B cell (primary cell): Measurements from ENCODE around the gene SYNJ1. TPM values are rescaled to one million over a fixed set of nuclear protein-coding genes. Genes with fewer than 3 reads are reported as not detected.

Experiments
- ATAC-seq: fragments of 200-7000 bp; cut with Tn5 transposase; one replicate; pipeline ENCODE4 v1.10.0; 2021; ENCODE audit warnings: low read depth, mild to moderate bottlenecking, moderate number of reproducible peaks, moderate library complexity
- CTCF ChIA-PET: fragments of 350-600 bp; sonication (Branson Sonifier 250); formaldehyde crosslinking; loops from one replicate; lab custom pipeline; 2021; ENCODE audit warnings: antibody characterized with exemption, inconsistent platforms; lab: Charles Lee
- POLR2A ChIA-PET: fragments of 350-600 bp; sonication (Branson Sonifier 250); formaldehyde crosslinking; loops from one replicate; lab custom pipeline; 2021; ENCODE audit warnings: antibody characterized with exemption; lab: Charles Lee
- DNase-seq: peaks from one replicate; pipeline ENCODE4 v3.0.0; 2013
- H2AFZ ChIP-seq: 2 replicates; pipeline ENCODE4 v1.6.1; 2012; ENCODE audit warnings: mild to moderate bottlenecking, low read depth, low read length; ENCODE audit not compliant: insufficient read depth, poor library complexity, severe bottlenecking
- H3K27ac ChIP-seq, 2 donors: 1 replicate in 1 of 2; 2 replicates in 1 of 2; pipeline ENCODE4 v1.5.1; 2012 to 2013; ENCODE audit warnings: low read length in 2 of 2, mild to moderate bottlenecking in 2 of 2, moderate library complexity in 1 of 2
- H3K27me3 ChIP-seq, 4 experiments: fragments of 200-600 bp in 1 of 4; sonication (generic) in 1 of 4; replicated peaks in 1 of 4; 1 replicate in 2 of 4; 2 replicates in 2 of 4; pipeline versions ENCODE4 v1.6.1 to v1.7.0; 2013 to 2016; ENCODE audit warnings: low read length in 3 of 4, mild to moderate bottlenecking in 2 of 4, mixed read lengths in 1 of 4, moderate library complexity in 1 of 4; ENCODE audit not compliant: insufficient read depth in 4 of 4, control insufficient read depth in 3 of 4; ENCODE audit errors: control extremely low read depth in 1 of 4
- H3K36me3 ChIP-seq, 2 experiments: replicated peaks in 1 of 2; 1 replicate in 1 of 2; 2 replicates in 1 of 2; pipeline versions ENCODE4 v1.6.1 to v1.7.1; 2013; ENCODE audit warnings: low read length in 1 of 2; ENCODE audit not compliant: insufficient read depth in 2 of 2, control insufficient read depth in 1 of 2; ENCODE audit errors: control extremely low read depth in 1 of 2, extremely low read depth in 1 of 2
- H3K4me1 ChIP-seq, 2 donors: fragments of 200-600 bp in 1 of 2; sonication (generic) in 1 of 2; 1 replicate in 1 of 2; 2 replicates in 1 of 2; pipeline versions ENCODE4 v1.5.1 to v1.6.1; 2013 to 2017; ENCODE audit warnings: low read length in 2 of 2; ENCODE audit not compliant: control insufficient read depth in 2 of 2, insufficient read depth in 2 of 2
- H3K4me2 ChIP-seq: replicated peaks from 2 replicates; pipeline ENCODE3; 2012; ENCODE audit warnings: mild to moderate bottlenecking, low read depth, low read length; ENCODE audit not compliant: poor library complexity, severe bottlenecking
- H3K4me3 ChIP-seq, 5 experiments: fragments of 200-600 bp in 1 of 5; sonication (generic) in 1 of 5; 1 replicate in 3 of 5; 2 replicates in 2 of 5; pipeline versions ENCODE4 v1.5.1 to v1.7.0; 2011 to 2016; ENCODE audit warnings: low read length in 4 of 5, mild to moderate bottlenecking in 4 of 5, low read depth in 2 of 5, control low read depth in 1 of 5, moderate library complexity in 1 of 5; ENCODE audit not compliant: insufficient read depth in 1 of 5; ENCODE audit errors: control extremely low read depth in 1 of 5, extremely low read depth in 1 of 5
- H3K79me2 ChIP-seq: fragments of 200-600 bp; sonication (generic); one replicate; pipeline ENCODE4 v1.6.0; 2016; ENCODE audit warnings: low read length; ENCODE audit not compliant: control insufficient read depth, insufficient read depth
- H3K9ac ChIP-seq: fragments of 200-600 bp; sonication (generic); 2 replicates; pipeline ENCODE4 v1.6.1; 2017; ENCODE audit warnings: mild to moderate bottlenecking, low read length, moderate library complexity
- H3K9me3 ChIP-seq, 3 donors: one replicate each; pipeline versions ENCODE4 v1.6.1 to v1.7.1; 2013; ENCODE audit warnings: low read length in 2 of 3; ENCODE audit not compliant: control insufficient read depth in 2 of 3, insufficient read depth in 1 of 3; ENCODE audit errors: control extremely low read depth in 1 of 3
- H4K20me1 ChIP-seq: 2 replicates; pipeline ENCODE4 v1.6.0; 2012; ENCODE audit warnings: mild to moderate bottlenecking, low read length; ENCODE audit not compliant: insufficient read depth, control insufficient read depth, poor library complexity, severe bottlenecking
- H3K27ac Mint-ChIP-seq: one replicate; pipeline ENCODE4 v1.8.0; 2021; ENCODE audit warnings: mixed read lengths
- H3K27me3 Mint-ChIP-seq: one replicate; pipeline ENCODE4 v1.8.0; 2021; ENCODE audit warnings: mixed read lengths
- H3K4me1 Mint-ChIP-seq: one replicate; pipeline ENCODE4 v1.8.0; 2021; ENCODE audit warnings: mixed read lengths
- H3K4me3 Mint-ChIP-seq: one replicate; pipeline ENCODE4 v1.8.0; 2021; ENCODE audit warnings: mixed read lengths
- H3K9me3 Mint-ChIP-seq: one replicate; pipeline ENCODE4 v1.8.0; 2022; ENCODE audit warnings: mixed read lengths; ENCODE audit not compliant: insufficient read depth
- EZH2 ChIP-seq: IDR thresholded peaks from 2 replicates; pipeline ENCODE4 v1.6.1; 2012; ENCODE audit warnings: borderline replicate concordance, low read depth, mild to moderate bottlenecking, moderate library complexity, low read length; ENCODE audit not compliant: insufficient read depth, poor library complexity, severe bottlenecking
- WGBS: methylation state at CpG from one replicate; pipeline ENCODE4 v1.1.5; 2013; ENCODE audit warnings: missing lambda C conversion rate; ENCODE audit not compliant: insufficient coverage; 5-methylcytosine and 5-hydroxymethylcytosine counted together
- intact Hi-C: fragments of 100-400 bp; cut with micrococcal nuclease; formaldehyde crosslinking; loops from one replicate; pipeline ENCODE4 v1.10.0; 2022
- polyA plus RNA-seq: library from polyadenylated mRNA; depleted of rRNA; stranded (reverse); fragments of >200 nt; gene quantifications from 2 replicates; pipeline ENCODE4 v1.2.3, GENCODE V29; 2012
- total RNA-seq, 2 donors: library from RNA; stranded (reverse); fragments of 120-200 nt in 1 of 2; gene quantifications; 1 replicate in 1 of 2; 2 replicates in 1 of 2; pipeline versions ENCODE4 v1.2.3 to v1.2.4, GENCODE V29; 2013 to 2022
- TF ChIP-seq, protein P1 (sequence below): fragments of 200-600 bp; IDR thresholded peaks from one replicate; pipeline ENCODE4 v1.8.0; 2022; ENCODE audit warnings: antibody characterized with exemption, mild to moderate bottlenecking

Gene SYNJ1
- total and polyA plus RNA-seq, 2 donors (not counting 1 experiment from before 2014, with no cell fraction given), result 2.2 to 9.4 TPM

- intact Hi-C loops, result loop anchor here (1.0 to 10.0 kb wide), 5 partner anchors 159 to 1114 kb away; partner anchors contain the start of genes CFAP298, IFNAR1, SCAF4 and SOD1
- Histone ChIP-seq H3K9me3 (peaks cover 0 to 6% (median 0%) of the 10 kb centered on the region in 3 donors), H3K27ac (peak overlapping the region; percentile 48 to 77), H3K4me3 (peak overlapping the region; percentile 65 to 84 (median 78)), H4K20me1 (peaks cover 35% of the 10 kb centered on the region), H2AFZ (peak overlapping the region; percentile 78), H3K4me2 (peak overlapping the region; percentile 88), H3K36me3 (peaks cover 0 to 8% of the 10 kb centered on the region in 2 experiments), H3K79me2 (peaks cover 57% of the 10 kb centered on the region), H3K27me3 (no peaks in the 10 kb centered on the region), H3K9ac (peak overlapping the region; percentile 75), H3K4me1 (peaks cover 12 to 19% of the 10 kb centered on the region in 2 donors)
- no peak for DNase-seq
- peak; percentile 40 for ATAC-seq
- WGBS, result under 1% methylated on average over 56 of the region's 56 CpGs
- Mint-ChIP-seq H3K27me3 (no peaks in the 10 kb centered on the region), H3K4me1 (peaks cover 50% of the 10 kb centered on the region), H3K4me3 (peak overlapping the region; percentile 96), H3K9me3 (no peaks in the 10 kb centered on the region), H3K27ac (peak overlapping the region; percentile 93)
- ChIA-PET CTCF (interaction anchor here (0.6 to 3.1 kb wide), 14 partner anchors 15 to 709 kb away, joined by 3 to 17 read pairs (median 4); partner anchors contain the start of genes CFAP298, SYNJ1 and TMEM50B), POLR2A (interaction anchor here (0.6 to 2.2 kb wide), 6 partner anchors 9 to 1037 kb away, joined by 3 to 25 read pairs (median 5); partner anchors contain the start of genes SYNJ1 and TMEM50B)
- TF ChIP-seq, protein P1, sequence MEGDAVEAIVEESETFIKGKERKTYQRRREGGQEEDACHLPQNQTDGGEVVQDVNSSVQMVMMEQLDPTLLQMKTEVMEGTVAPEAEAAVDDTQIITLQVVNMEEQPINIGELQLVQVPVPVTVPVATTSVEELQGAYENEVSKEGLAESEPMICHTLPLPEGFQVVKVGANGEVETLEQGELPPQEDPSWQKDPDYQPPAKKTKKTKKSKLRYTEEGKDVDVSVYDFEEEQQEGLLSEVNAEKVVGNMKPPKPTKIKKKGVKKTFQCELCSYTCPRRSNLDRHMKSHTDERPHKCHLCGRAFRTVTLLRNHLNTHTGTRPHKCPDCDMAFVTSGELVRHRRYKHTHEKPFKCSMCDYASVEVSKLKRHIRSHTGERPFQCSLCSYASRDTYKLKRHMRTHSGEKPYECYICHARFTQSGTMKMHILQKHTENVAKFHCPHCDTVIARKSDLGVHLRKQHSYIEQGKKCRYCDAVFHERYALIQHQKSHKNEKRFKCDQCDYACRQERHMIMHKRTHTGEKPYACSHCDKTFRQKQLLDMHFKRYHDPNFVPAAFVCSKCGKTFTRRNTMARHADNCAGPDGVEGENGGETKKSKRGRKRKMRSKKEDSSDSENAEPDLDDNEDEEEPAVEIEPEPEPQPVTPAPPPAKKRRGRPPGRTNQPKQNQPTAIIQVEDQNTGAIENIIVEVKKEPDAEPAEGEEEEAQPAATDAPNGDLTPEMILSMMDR, result no peak
- TF ChIP-seq EZH2, result no peak
Measured at GRCh38 chr21:32770871-32771523, 43.2 kb upstream of the SYNJ1 start.

DNA sequence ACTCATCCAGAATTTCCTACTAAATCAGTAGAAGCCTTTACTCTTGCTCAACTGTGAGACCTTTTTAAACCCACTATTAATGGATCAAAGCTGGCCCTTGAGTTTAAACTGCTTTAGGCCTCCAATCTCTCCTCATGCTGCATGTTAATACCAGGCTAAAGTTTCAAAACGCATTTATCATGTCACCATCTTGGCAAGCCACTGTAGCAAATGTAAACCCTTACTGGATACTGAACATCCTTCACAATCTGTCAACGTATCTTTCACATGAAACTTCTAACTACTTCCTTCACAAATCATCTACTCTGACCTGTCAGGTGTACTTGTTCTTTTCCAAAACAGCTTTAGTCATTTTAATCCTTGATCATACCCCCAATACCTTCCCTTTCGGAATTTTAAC, 40.7 kb upstream of the SYNJ1 start:
- WGBS, result 89% methylated on average over 3 of the region's 3 CpGs

More for the DNA sequence above, 40.7 kb upstream of the SYNJ1 start:
- H3K27me3 Mint-ChIP-seq, result no peaks in the 10 kb centered on the region
- Histone ChIP-seq H3K27ac (no peak overlapping the region), H4K20me1 (peaks cover 42% of the 10 kb centered on the region), H3K79me2 (peaks cover 60% of the 10 kb centered on the region), H3K9ac (no peak overlapping the region), H2AFZ (no peak overlapping the region), H3K36me3 (peaks cover under 1 to 10% of the 10 kb centered on the region in 2 experiments), H3K4me2 (no peak overlapping the region), H3K4me1 (peaks cover 12 to 23% of the 10 kb centered on the region in 2 donors), H3K27me3 (no peaks in the 10 kb centered on the region), H3K9me3 (peaks cover 0 to 6% (median 0%) of the 10 kb centered on the region in 3 donors), H3K4me3 (no peak overlapping the region)
- DNase-seq, result no peak
- no peak for ATAC-seq
- no peaks in the 10 kb centered on the region for H3K9me3 Mint-ChIP-seq
- H3K4me1 Mint-ChIP-seq, result peaks cover 67% of the 10 kb centered on the region
- intact Hi-C loops, result no loop called here
- no peak overlapping the region for H3K4me3 Mint-ChIP-seq
- TF ChIP-seq EZH2, result no peak
- TF ChIP-seq, protein P1, result no peak
- CTCF ChIA-PET, result interaction anchor here (1.1 kb wide), 1 partner anchor 64 kb away, joined by 3 read pairs; no protein-coding TSS in a partner anchor
- POLR2A ChIA-PET, result no interaction called here
- H3K27ac Mint-ChIP-seq, result no peak overlapping the region
